ENCODE results near the gene CELF2.

Gene CELF2

DNA sequence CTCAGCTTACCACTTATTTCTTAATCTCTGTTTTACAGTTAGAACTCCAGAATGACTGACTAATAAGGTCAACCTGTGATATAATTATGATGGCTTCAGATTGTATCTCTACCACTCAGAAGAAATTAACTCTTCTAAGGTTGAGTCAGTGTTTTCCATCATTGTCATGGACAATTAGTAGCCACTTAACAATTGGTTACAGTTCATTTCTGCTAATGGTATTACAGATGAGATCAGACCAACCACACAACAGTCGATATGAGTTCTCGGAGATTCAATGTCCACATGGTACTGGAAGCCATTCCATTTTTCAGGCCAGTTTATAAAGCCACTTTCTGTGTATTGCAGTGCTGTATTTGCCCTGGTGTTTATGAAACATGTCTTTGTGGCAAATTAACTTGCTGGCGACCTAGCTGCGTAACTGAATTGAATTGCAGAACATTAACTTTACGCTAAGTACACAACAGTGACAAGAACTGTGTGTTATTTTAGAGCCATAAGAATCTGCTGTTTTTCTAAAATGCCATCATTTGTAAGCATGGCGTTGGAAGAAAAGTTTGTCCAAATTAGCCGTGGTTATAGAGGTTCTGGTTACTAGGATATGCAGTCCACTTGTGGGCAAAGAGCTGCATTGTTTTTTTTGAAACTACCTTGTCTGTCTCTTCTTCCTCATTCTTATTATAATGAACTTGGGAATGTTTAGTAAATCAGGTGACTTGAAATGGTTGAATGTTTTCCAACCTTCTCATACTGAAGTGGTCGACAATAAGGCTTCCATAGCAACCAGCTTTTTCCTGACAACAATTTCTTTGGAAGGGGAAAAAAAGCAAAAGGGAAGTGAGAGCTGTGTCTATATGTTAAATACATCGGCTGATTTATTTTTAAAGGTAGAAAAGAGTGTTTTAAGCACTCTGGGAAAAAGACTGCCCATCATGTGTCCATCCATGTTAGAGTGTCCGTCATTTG is 76.4 kb downstream of the CELF2 start:
- ChIA-PET CTCF (no interaction called here), POLR2A (ENCODE audit: low non-redundant PET) (no interaction called here)
- TF ChIP-seq, protein P1, sequence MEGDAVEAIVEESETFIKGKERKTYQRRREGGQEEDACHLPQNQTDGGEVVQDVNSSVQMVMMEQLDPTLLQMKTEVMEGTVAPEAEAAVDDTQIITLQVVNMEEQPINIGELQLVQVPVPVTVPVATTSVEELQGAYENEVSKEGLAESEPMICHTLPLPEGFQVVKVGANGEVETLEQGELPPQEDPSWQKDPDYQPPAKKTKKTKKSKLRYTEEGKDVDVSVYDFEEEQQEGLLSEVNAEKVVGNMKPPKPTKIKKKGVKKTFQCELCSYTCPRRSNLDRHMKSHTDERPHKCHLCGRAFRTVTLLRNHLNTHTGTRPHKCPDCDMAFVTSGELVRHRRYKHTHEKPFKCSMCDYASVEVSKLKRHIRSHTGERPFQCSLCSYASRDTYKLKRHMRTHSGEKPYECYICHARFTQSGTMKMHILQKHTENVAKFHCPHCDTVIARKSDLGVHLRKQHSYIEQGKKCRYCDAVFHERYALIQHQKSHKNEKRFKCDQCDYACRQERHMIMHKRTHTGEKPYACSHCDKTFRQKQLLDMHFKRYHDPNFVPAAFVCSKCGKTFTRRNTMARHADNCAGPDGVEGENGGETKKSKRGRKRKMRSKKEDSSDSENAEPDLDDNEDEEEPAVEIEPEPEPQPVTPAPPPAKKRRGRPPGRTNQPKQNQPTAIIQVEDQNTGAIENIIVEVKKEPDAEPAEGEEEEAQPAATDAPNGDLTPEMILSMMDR (conservative IDR thresholded peaks at IDR 0.05; ENCODE audit: low read depth): no peak
- H3K27ac ChIP-seq: no peak overlapping the region
- no peak for DNase-seq (ENCODE audit: low spot score)

DNA sequence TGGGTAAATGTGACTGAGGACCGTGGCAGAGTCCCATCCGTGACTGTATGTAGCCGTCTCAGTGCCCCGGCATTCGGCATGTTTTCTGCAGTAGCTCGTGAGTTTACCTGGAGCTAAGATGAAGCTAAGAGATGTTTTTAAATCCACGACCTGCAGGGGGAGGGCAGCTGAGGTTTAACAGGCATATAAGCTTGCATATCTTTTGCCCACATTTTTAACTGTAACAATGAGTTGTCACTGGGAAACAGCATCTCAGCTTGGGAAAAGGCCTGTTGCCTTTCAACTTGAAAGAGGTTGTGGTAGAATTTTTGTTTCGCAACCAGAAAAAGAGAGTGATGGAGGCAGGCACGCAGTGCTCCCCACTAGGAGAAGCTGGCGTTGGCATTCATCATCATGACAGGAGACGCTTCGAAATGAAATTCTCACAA is 77.7 kb downstream of the CELF2 start:
- TF ChIP-seq, protein P1 (conservative IDR thresholded peaks at IDR 0.05; ENCODE audit: low read depth): no peak
- ChIA-PET POLR2A (ENCODE audit: low non-redundant PET) (no interaction called here), CTCF (no interaction called here)
- H3K27ac ChIP-seq: no peak overlapping the region
- no peak for DNase-seq (ENCODE audit: low spot score)

DNA sequence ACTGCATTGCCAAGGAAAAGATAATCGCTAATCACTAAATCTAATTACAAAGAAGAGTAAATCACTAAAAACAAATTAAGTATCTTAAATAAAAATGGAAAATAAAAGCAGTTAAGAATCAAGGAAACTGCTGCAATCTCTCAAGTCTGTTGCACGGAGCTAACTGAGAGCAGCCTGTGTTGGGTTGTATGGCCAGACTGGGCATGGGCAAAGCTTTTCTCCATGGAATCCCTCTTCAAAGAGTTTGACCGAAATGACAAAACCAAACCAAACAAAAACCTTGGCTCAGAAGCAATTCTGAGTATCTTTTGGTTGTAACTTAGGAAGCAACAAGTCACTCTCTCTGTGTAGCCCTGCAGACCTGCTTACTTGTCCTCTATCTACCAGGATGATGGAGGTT is 78.8 kb downstream of the CELF2 start:
- no peak for DNase-seq (ENCODE audit: low spot score)
- TF ChIP-seq, protein P1 (conservative IDR thresholded peaks at IDR 0.05; ENCODE audit: low read depth): no peak
- CTCF ChIA-PET: no interaction called here
- POLR2A ChIA-PET (ENCODE audit: low non-redundant PET): no interaction called here
- no peak overlapping the region for H3K27ac ChIP-seq

DNA sequence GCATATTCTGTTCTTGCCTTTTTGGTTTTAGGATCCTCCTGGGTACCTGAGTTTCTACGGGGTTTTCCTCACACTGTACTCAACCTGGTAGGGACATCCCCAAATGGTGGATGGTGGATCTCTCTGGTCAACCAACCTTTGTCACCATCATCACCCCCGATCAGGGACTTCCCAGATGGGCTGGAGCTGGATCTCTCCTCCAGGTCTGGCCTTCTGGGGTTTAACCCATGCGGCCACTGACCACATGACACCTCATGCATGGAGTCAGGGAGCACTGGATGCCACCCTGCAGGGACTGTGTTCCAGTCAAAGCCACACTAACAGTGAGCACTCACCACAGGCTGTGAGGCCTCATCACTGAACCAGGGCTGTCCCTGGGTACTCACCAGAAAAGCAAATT is 80.0 kb downstream of the CELF2 start:
- POLR2A ChIA-PET (ENCODE audit: low non-redundant PET): no interaction called here
- no peak overlapping the region for H3K27ac ChIP-seq
- DNase-seq (ENCODE audit: low spot score): no peak
- CTCF ChIA-PET: no interaction called here
- TF ChIP-seq, protein P1 (conservative IDR thresholded peaks at IDR 0.05; ENCODE audit: low read depth): no peak

DNA sequence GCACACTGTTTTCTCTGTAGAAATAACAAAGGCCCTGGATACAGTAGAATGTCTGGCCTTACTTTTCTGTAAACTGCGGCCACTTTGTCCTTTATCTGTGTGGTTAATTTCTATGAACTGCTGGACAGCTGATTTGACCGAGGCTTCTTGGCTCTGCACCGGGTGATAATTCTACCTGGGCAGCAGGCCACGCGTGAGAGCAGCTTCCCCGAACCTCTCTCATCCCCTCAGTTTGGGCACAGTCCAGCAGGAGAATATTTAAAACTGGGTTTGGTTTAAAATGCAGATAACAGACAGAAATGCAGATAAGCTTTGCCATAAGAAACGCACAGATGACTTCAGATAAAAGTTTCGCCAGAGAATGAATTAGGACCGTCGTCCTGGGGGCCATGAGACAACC is 81.0 kb downstream of the CELF2 start:
- TF ChIP-seq, protein P1 (conservative IDR thresholded peaks at IDR 0.05; ENCODE audit: low read depth): no peak
- CTCF ChIA-PET: no interaction called here
- no peak for DNase-seq (ENCODE audit: low spot score)
- H3K27ac ChIP-seq: no peak overlapping the region
- POLR2A ChIA-PET (ENCODE audit: low non-redundant PET): no interaction called here

DNA sequence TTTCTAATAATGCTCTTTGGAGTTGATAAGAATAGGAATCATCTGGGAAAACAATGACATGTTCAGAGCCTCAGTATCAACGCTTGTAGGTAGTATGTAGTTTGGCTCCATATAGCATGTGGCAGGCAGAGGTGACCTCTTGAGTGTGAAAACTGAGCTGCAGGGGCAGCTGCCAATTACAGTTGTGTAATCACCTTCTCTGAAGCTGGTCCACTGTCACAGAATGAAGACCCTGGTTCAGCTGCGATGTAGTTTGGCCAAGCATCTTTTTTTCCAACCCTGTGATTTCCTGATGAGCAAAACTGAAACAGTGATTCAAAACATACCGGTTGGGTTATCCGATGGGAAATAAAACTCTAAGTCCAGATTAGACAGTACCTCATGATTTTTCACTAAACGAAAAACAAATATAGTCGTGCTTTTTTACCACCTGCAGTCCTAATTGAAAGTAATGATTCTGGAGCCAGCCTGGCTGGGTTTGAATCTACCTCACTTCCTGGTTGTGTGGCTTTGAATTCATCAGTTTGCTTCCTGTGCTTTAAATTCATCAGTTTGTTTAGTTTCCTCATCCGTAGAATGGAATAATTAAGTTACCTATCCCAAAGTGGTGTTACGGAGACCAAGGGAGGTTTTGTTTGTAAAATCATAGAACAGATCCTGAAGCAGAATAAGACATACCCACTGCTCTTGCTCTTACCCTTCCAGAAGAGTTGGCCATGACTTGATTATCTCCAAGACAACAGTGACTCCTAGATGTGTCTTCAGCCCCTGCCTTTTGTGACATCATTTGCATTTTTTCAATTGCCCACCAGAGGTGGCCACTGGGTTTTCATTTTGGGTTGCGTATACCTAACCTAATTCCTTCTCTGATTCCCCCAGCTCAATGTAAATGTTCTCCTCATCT is 87.4 kb downstream of the CELF2 start:
- no peak overlapping the region for H3K27ac ChIP-seq
- no peak for DNase-seq (ENCODE audit: low spot score)
- TF ChIP-seq, protein P1 (conservative IDR thresholded peaks at IDR 0.05; ENCODE audit: low read depth): no peak
- ChIA-PET POLR2A (ENCODE audit: low non-redundant PET) (no interaction called here), CTCF (no interaction called here)

Data from RWPE1 (cell line).